GM18861 (cell line): Measurements from ENCODE around the gene ATPAF1.
"Not testable (repeated sequence)": the region's sequence is repeated elsewhere in the genome, so short reads cannot be mapped to it uniquely, and the experiment has no call there.

Source experiments
- ATAC-seq: cut with Tn5 transposase; IDR thresholded peaks from one replicate; pipeline ENCODE4 v1.9.1; 2021; ENCODE audit not compliant: unreplicated experiment

The ATPAF1 gene

GRCh38 chr1:46667782-46668760, at the start of gene ATPAF1:
TSS of gene ATPAF1 (minus strand) at chr1:46668364. CDS start at chr1:46668322, 42 bp downstream.
- ATAC-seq = peak; percentile 64

- no peak for ATAC-seq
Observed at GRCh38 chr1:46717654-46718053, 49.5 kb upstream of the ATPAF1 start.

- no peak for ATAC-seq
Observed at GRCh38 chr1:46714976-46715375, 46.8 kb upstream of the ATPAF1 start.

- ATAC-seq = no peak
Observed at GRCh38 chr1:46708121-46708520, 40.0 kb upstream of the ATPAF1 start.

- ATAC-seq = no peak
Observed at GRCh38 chr1:46705408-46705807, 37.2 kb upstream of the ATPAF1 start.

- no peak for ATAC-seq
Observed at GRCh38 chr1:46703927-46704641, 35.9 kb upstream of the ATPAF1 start.

GRCh38 chr1:46699666-46700065, 31.5 kb upstream of the ATPAF1 start:
- no peak for ATAC-seq

- no peak for ATAC-seq
Observed at GRCh38 chr1:46697053-46697452, 28.9 kb upstream of the ATPAF1 start.

- ATAC-seq = not testable (repeated sequence)
Observed at GRCh38 chr1:46694676-46695075, 26.5 kb upstream of the ATPAF1 start.

GRCh38 chr1:46692811-46693770, 24.9 kb upstream of the ATPAF1 start:
- ATAC-seq = no peak

- ATAC-seq = no peak
Observed at GRCh38 chr1:46691997-46692790, 24.0 kb upstream of the ATPAF1 start.

GRCh38 chr1:46690931-46691421, 22.8 kb upstream of the ATPAF1 start:
- no peak for ATAC-seq

GRCh38 chr1:46689897-46690296, 21.7 kb upstream of the ATPAF1 start:
- no peak for ATAC-seq

GRCh38 chr1:46689356-46689755, 21.2 kb upstream of the ATPAF1 start:
- ATAC-seq = no peak

- no peak for ATAC-seq
Observed at GRCh38 chr1:46687921-46688509, 19.9 kb upstream of the ATPAF1 start.

- ATAC-seq = no peak
Observed at GRCh38 chr1:46687093-46687659, 19.0 kb upstream of the ATPAF1 start.

- no peak for ATAC-seq
Observed at GRCh38 chr1:46686255-46686654, 18.1 kb upstream of the ATPAF1 start.

- no peak for ATAC-seq
Observed at GRCh38 chr1:46684670-46685069, 16.5 kb upstream of the ATPAF1 start.

- no peak for ATAC-seq
Observed at GRCh38 chr1:46682064-46682463, 13.9 kb upstream of the ATPAF1 start.
